ENCODE results near the gene ATRIP. TPM values are rescaled to one million over a fixed set of nuclear protein-coding genes. Genes with fewer than 3 reads are reported as not detected.
A peak's percentile ranks its signal among the peaks of the same experiment; 100 is the strongest.

ATRIP gene
- 9.6 TPM for total RNA-seq

DNA sequence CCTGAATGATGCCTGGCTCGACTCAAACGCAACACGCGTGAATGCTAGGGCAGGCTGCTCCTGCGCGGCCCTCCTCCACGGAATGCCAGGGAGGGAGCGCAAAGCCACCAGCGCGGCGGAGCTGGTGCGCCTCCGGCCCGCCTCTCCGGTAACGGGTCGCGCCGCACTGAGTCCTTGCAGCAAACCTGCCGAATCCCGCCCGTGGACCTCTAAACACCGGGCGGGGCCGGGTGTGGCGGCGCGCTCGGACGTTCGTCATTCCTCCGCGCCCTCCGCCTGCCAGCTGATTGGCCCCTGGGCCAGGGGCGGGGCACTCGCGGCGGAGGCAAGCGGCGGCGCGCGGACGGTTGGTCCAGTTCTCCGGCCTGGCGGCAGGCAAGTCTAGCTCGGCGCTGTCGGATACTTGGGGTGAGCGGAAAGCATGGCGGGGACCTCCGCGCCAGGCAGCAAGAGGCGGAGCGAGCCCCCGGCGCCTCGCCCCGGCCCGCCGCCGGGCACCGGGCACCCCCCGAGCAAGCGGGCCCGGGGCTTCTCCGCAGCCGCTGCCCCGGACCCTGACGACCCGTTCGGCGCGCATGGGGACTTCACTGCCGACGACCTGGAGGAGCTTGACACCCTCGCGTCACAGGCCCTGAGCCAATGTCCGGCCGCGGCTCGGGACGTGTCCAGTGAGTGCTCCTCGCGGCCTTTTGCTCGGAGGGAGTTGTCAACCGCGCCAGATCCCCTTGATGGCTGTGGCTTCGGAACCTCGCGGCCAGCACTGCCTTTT, at the start of gene ATRIP:
Gene ATRIP, plus strand, starts transcription at position 313 of the 769 bp plus-strand sequence. Its CDS starts 109 bp downstream, at position 422.
- peak; percentile 92 for DNase-seq (ENCODE audit: low spot score)

DNA sequence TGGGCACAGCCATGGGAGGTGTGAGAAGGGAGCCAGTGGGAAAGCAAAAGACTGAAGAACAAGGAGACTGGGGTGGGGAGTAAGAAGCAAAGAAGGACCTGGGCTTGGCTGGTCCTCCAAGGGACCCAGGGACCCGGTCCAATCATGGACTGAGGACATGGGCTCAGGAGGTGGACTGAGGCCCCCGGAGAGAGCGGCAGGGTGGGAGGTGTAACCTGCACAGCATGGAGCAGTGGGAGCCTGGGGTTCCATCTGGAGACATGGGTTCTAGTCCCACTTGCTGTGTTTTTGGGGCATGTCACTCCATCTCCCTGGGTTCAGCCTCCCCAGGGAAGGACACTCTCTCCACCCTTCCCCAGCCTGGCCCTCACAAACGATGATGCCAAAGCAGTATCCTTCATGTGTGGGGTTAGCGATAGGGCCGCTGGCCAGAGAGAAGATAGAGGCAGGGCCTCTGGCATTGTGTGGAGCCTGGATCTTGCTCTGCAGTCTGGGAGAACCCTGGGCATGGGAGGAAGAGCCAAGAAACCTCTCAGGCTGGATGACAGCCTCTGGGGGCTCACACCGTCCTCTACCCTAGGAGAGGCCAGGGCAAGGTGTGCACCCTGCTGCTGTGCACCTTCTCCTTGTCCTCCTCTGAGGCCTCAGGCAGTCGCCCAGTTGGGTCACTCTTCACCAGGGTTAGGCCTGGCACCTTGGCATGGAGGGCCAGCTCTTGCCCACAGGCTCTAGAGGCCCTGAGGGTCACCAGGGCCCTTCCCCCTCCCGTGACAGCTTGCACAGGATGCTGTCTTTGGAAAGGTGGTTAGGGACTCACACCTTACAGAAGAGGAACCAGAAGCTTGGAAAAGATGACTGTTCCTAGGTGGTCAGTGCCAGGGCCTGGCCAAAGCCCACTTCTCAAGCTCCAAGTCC, 48.5 kb upstream of the ATRIP start:
- DNase-seq (ENCODE audit: low spot score), result peak; percentile 36

DNA sequence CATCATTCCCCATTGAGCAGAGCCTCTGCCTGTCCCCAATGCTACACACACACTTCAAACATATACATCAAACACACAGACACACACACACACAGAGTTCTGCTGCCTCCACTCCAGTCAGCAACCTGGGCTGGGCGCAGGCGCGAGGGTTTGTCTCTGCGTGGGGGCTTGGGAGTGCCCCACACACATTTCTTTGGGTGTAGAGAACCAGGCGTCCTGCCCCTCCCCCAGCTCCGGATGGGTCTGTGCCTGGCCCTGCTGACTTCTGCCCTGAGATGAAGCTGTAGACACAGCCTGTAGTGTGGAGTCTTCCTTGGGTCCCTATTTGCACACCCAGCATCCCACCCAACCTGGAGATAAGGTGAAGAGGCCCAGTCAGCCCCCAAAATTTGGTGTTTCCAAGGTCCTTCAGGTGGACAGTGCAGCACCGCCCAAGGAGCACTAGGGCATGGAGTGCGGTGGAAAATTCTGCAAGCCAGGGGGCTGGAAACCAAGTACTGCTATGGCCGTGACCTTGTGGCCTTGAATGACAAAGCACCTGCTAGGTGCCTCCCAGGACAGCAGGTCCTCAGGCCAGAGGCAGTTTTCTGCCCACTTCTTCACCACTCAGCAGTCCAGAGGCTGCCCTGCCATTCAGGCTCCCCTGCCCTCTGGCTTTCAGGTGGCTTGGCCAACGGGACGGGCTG, 47.7 kb upstream of the ATRIP start:
- peak; percentile 38 for DNase-seq (ENCODE audit: low spot score)

DNA sequence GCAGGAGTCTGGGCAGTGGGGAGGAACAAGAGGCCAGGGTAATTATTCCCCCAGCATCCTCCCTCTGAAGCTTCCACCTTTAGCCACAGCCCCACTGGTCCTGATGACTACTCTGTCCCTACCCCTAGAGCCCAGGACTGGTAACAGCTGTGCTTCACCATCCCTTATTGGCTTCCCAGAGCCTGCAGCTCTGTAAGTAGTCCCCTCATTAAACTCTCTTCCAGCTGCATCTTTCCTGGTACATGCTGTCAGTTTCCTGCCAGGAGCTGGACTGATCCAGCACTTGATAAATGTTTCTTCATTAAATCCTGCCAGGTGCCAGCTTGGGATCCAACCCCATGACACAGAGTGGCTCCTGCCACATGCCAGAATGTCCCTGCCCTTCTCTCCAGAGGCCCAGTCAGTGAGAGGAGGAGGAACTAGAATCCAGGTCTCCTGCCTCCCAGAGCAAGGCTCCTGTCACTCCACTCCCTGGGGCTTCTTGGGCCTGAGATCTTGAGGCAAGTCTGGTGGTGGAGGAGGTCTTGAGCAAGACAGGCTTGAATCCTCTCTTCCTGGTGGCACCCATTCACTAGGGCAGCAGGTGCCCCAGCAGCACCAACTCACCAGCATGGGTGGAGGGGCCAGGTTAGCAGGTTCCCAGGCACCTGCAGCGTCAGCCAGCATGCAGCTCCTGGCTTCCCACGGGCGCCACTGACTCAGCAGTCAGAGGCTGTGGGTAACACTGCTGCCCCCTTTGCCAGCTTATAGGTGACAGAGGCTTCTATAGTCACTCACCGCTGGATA, 47.0 kb upstream of the ATRIP start:
- DNase-seq (ENCODE audit: low spot score), result peak; percentile 41

DNA sequence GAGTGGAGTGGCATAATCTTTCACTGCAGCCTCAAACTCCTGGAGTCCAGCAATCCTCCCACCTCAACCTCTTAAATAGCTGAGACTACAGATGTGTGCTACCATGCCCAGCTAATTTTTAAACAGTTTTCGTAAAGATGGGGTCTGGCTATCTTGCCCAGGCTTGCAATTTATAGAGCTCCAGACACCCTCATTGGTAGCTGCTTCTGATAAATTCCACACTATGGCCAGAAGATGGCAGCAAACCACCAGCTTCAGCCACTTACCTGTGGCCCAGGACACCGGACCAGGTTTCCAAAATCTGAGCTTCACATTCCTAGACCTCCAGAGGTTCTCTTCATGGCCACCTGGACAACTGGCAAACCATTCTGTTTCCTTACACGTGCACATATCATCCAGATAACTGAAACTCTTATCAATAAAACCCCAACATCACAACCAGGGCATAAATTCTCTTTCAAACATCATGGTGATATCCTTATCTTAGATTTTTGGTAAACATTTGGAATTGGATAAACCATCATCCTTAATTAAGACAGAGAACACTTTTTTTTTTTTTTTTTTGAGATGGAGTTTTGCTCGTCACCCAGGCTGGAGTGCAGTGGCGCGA, 45.6 kb upstream of the ATRIP start:
- DNase-seq (ENCODE audit: low spot score), result peak; percentile 73

DNA sequence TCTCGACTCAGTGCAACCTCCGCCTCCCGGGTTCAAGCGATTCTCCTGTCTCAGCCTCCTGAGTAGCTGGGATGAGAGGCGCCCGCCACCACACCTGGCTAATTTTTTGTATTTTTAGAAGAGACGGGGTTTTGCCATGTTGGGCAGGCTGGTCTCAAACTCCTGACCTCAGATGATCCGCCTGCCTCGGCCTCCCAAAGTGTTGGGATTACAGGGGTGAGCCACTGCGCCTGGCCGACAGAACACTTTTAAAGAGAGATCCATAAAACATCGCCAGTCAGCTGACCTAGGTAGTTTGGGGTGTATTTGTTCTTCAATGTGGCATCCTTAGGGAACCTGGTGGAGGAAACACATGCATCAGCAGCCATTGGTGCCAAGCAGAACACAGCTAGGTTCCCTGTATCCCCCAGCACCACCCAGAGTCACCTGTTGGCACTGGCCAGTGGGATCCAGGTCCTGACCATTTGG, 45.1 kb upstream of the ATRIP start:
- DNase-seq (ENCODE audit: low spot score), result peak; percentile 44

DNA sequence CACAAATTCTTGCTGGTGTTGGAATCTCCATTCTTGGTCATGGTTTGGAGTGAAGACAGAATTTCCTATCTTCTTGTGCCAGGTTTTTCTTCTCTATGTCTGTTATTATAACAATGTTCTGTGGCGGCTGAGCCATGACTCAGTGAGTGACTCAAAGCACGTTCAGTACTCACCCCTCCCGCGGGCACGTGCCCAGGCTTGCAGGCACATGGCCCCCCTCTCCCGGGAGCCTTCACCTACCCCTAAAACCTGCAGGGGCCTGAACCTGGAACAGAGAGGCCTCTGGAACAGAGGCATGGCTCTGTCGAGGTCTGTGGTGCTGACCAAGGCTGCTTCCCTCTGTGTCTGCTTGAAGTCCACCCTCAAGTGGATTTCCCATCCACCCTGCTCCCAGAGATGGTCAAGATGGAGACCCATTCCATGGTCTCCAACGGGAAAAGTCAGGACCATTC, 44.2 kb upstream of the ATRIP start:
- peak; percentile 94 for DNase-seq (ENCODE audit: low spot score)

DNA sequence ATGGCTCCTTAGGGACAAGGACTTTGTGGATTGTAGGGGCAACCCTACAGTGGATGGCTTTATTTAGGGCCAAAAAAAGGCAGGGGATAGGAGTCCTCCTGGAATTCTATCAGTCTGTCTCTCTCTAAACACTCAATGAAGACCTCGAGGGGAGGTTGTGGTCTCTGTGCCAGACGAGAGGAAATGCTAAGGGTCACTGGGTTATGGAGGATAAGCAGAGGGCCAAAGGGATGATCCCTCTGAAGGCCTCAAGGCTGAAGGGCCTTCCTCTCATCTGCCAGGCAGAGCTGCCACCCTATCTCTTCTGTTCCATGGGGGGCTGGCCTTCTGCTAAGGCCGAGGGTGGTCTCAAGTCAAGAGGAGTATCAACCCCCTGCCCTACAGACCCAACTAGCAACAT, 43.6 kb upstream of the ATRIP start:
- DNase-seq (ENCODE audit: low spot score), result no peak

DNA sequence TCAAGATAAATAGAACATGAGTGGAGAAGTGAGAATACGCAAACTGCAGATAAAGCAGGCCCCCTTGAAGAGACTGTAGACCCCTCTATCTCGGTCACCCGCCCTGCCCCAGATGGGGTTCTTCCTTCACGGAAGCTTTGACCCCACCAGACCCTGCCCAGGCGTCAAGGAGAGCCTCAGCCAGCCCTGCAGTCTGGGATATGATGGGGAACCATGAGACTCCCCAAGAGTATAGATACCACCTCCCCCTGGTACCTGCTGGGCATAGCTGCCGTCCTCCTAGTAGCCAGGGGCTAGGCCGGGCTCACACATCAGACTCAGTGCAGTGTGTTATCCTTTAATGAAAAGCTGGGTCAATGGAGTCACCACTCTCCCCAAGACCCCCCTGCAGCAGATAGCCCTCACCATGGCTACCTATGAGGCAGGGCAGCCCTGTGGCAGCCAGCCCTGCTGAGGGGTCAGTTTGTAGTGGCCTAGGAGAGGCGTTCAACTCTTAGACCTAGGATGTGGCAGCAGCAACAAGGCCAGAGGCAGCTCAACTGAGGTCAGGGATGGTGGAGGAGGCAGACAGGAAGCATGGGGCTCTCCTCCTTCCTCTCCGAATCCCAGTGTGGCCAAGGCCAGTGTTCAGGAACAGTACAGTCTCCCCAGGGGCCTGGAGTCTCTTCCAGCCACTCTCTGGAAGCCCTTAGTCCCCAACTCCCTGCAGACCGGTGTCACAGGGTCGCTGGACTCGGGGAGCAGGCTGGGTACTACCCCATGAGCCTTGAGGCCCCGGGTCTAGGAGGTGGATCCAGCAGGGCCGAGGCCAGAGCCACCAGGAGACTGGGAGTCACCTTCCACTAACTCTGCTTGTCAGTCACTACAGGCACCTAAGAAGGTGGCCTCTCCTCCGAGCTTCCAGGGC, 42.8 kb upstream of the ATRIP start:
- peak; percentile 42 for DNase-seq (ENCODE audit: low spot score)

DNA sequence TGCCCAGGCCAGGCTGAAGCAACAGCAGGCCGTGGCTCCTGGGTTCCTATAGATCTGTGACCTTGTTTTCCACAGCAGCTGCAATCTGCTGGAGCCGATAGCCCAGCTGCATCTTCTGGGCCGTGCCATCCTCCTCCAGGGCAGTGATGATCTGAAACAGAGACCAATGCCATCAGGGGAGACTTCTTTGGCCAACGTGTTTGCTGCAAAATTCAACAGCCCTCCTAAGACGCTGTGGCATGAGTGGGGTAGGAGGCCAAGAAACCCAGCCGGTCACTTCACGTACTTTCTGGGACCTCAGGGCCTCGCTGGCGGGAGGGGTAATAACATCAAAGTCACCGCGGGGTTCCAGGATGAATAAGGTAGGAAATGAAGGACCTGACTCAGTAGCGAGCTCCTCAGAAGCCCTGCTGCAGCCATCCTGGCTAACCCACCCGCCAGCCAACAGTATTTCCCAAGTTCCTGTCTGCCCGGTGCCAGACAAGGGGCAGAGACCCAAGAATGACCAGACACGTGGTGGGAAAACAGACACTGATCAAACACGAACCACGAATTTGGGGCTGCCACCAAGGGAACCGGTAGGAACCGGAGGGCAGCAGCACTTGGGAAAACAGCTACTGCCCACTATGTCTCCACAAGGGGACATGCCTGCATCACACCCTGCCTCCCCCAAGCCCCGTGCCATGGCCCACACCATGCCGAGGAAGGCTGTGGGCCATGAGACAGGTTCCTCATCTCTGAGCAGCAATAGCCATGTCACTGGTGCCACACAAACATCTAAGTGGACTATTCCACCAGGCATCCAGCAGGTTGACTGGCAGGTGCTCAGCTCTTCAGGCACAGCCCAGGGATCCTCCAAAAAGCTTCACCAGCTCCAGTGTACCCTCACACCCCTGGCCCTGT, 41.8 kb upstream of the ATRIP start:
- DNase-seq (ENCODE audit: low spot score), result peak; percentile 44

DNA sequence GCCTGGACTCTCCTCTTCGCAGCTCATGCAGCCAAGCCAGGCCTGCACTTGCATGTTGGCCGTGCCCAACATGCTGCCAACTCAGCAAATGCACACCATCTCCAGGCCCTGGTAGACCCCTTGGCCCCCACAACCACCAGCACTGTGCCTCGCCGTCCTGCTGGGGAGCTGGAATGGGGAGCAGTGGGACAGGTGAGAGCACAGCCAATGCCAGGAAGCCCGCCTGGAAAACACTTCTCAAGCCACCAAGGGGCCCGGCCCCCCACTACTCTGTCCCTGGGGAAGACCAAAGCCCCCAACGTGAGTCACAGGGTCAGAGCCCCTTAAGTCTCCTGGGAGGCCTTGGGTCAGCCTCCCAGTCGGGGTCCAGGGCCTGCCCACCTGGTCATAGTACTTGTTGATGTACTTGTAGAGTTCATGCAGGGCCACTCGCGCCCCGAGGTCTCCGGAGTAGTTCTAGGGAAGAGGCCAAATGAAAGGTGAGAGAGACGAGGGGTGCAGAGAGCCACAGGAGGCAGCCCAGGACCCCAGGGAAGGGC, 41.1 kb upstream of the ATRIP start:
- DNase-seq (ENCODE audit: low spot score), result peak; percentile 42

DNA sequence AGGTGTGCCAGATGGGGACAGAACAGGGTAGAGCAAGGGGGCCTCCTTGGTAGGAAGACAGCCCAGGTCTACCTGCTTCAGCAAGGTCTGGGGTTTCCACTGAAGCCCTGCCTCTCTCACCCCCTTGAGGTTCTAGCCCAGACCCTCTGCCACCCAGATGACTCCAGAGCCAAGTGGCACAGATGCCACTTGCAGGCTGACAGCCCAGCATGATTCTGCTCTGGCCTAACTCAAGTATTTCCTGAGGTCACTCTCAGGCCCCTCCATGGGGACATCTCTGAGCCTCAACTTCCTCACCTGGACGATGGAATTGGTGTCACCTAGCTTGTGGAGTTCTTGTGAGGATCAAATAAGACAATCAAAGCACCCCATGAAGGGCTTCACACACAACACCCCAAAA, 40.6 kb upstream of the ATRIP start:
- no peak for DNase-seq (ENCODE audit: low spot score)

DNA sequence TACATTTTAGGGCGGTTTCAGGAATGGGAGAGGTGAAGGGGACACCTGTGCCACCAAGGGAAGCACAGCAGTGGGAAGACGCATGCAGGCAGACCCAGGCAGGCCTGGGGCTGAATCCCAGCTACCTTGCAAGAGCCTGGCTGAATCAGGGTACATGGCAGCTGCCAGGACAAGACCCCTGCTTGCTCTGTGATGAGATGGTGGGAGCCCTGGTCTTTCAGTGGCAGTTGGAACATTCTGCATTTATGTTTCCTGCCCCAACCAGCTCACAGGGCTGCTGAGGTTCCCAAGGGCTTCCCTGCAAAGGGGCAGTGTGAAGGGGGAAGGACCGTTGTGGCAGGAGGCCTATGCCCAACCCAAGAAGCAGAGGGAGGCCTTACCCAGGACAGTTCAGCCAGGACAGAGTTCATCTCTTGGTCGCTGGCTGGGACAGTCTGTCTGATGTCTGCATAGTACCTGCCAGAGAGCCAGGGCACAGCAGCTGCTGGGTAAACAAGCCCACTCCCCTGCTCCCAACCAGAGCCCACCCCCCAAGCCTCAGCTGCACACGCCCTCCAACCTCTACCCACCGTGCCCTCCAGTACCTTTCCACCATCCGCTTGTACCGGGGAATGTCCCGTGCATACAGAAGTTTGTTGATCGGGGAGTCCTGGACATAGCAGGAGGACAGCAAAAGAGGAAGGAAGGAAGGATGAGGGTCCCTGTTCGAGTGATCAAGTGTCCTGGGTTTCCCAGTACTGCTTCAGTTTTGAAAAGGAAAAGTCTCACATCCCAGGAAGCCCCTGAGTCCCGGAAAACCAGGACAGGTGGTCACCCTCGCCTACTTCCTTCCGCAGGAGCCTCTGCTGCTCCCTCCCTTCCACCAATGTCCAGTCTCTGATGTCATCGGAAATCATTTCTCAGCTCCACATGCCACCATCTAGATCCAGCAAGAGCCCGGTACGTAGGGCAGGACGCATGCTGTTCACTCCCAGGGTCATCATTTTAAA, 39.8 kb upstream of the ATRIP start:
- no peak for DNase-seq (ENCODE audit: low spot score)

DNA sequence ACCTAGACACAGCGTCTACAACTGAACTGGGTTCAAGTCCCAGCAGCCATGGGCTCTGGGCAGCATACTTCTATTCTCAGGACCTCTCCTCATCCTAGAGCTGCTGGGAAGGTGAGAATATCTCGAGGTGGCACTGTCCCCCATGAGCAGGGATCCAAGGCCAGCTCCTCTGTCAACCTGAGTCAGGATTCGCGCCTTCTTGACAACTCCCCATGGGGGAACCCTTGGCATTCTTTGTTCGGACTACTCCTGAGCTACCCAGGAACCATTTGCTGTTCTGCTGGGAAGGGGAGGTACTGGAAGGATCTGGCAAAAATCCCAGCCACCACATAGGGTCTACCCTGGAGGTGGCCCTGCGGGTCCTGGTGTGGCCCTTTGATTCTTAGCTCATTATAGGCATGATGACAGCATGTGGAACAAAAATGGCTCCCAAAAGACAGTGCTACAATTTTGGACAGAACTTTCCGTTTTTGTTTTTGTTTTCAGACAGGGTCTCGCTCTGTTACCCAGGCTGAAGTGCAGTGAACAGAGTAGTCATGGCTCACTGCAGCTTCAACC, 38.9 kb upstream of the ATRIP start:
- no peak for DNase-seq (ENCODE audit: low spot score)

DNA sequence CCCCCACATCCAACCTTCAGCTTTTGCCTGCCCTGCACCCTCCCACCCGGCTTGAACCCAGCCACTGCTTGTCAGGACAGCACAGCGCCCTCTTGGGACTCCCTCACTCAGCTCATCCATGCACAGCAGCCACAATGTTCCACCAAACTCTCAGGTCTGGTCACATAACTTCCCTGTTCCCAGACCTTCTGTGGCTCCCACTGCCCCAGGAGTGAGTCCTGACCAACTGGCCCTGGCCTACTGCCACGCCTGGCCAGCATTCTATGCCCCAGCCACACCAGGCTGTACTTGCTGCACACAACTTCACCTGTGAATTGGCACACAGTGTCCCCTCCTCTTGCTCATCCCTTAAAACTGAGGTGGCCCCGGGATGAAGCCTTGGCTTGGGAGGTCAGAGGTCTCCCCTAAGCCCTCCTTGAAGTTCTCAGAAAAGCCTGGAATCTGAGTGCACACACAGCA, 37.7 kb upstream of the ATRIP start:
- DNase-seq (ENCODE audit: low spot score), result no peak

All from ureter (tissue), 1 donor.